GM04504 (cell line): ENCODE data around the gene TM4SF4.
"Not testable (repeated sequence)": the region's sequence is repeated elsewhere in the genome, so short reads cannot be mapped to it uniquely, and the experiment has no call there.

Experiments used
- DNase-seq: peaks from one replicate; pipeline ENCODE4 v3.0.0-alpha.2; 2012; ENCODE audit warnings: low read depth

The TM4SF4 gene

GRCh38 chr3:149474250-149474817, at the start of gene TM4SF4:
Gene TM4SF4, plus strand, starts transcription at chr3:149474697. Its CDS starts 181 bp downstream, at chr3:149474878.
- DNase-seq = no peak

- no peak for DNase-seq
Observed at GRCh38 chr3:149424918-149425317, 49.6 kb upstream of the TM4SF4 start.

GRCh38 chr3:149426325-149426724, 48.2 kb upstream of the TM4SF4 start:
- no peak for DNase-seq

- no peak for DNase-seq
Observed at GRCh38 chr3:149428087-149428486, 46.4 kb upstream of the TM4SF4 start.

GRCh38 chr3:149430216-149430615, 44.3 kb upstream of the TM4SF4 start:
- no peak for DNase-seq

GRCh38 chr3:149432149-149432548, 42.3 kb upstream of the TM4SF4 start:
- DNase-seq = no peak

- DNase-seq = no peak
Observed at GRCh38 chr3:149435996-149436885, 38.3 kb upstream of the TM4SF4 start.

- DNase-seq = no peak
Observed at GRCh38 chr3:149437286-149437685, 37.2 kb upstream of the TM4SF4 start.

- no peak for DNase-seq
Observed at GRCh38 chr3:149437710-149438109, 36.8 kb upstream of the TM4SF4 start.

- no peak for DNase-seq
Observed at GRCh38 chr3:149438981-149439380, 35.5 kb upstream of the TM4SF4 start.

GRCh38 chr3:149441642-149442041, 32.9 kb upstream of the TM4SF4 start:
- no peak for DNase-seq

GRCh38 chr3:149442043-149442442, 32.5 kb upstream of the TM4SF4 start:
- DNase-seq = no peak

GRCh38 chr3:149442851-149443544, 31.5 kb upstream of the TM4SF4 start:
- no peak for DNase-seq

- no peak for DNase-seq
Observed at GRCh38 chr3:149443545-149443912, 31.0 kb upstream of the TM4SF4 start.

GRCh38 chr3:149444867-149445266, 29.6 kb upstream of the TM4SF4 start:
- not testable (repeated sequence) for DNase-seq

- DNase-seq = no peak
Observed at GRCh38 chr3:149448331-149448831, 26.1 kb upstream of the TM4SF4 start.

GRCh38 chr3:149449182-149449581, 25.3 kb upstream of the TM4SF4 start:
- DNase-seq = no peak

- no peak for DNase-seq
Observed at GRCh38 chr3:149449799-149450198, 24.7 kb upstream of the TM4SF4 start.

- DNase-seq = no peak
Observed at GRCh38 chr3:149450281-149450680, 24.2 kb upstream of the TM4SF4 start.

GRCh38 chr3:149452036-149452435, 22.5 kb upstream of the TM4SF4 start:
- no peak for DNase-seq

- DNase-seq = no peak
Observed at GRCh38 chr3:149453140-149453805, 21.2 kb upstream of the TM4SF4 start.

- DNase-seq = no peak
Observed at GRCh38 chr3:149454746-149455145, 19.8 kb upstream of the TM4SF4 start.
